Measurements from ENCODE around the gene FUT3. TPM values are rescaled to one million over a fixed set of nuclear protein-coding genes. Genes with fewer than 3 reads are reported as not detected.
A peak's percentile ranks its signal among the peaks of the same experiment; 100 is the strongest.

Gene FUT3
- total and polyA plus RNA-seq, 8 donors, result 3.3 to 13.9 (median 7.9) TPM

DNA sequence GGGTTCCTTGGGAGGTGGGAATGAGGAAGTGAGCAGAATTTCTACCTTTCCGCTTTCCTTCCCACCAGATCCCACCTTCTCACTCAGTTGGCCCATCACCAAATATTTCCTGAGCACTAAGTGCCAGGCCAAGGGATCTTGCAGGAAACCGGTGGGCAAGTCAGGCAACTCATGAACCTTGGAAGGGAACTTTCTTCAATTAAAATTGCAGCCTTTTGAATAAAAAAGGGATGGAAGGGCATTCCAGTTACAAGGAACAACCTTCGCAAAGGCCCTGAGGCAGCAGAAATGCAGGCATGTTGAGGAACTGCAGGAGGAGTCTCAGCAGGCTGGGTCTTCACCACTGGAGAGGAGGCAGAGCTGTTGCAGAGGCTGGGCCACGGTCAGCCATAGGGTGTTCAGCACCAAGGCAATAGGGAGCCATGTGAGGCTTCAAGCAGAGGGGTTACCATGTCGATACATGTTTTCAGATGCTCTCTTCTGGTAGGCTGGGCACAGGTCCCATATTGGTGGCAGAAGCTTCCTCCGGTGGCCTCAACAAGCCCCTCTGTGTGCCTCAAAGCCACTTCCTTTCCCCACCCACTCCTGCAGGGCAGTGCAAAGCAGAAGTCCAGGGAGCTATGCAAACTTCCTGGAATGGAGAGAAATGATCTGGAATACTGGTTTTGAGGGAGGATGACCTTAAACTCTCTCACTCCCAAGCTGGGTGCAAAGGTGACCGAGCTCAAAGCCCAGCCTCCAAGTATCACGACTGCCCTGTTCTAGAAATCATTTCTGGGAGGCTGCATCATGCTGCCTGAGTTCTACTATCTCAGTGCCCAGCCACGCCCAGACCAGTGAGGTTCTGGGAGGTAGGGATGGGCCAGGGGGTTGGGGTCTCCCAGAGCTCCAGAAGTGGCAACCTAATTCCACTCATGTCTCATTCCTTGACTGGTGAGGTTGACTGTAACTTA is 11.9 kb downstream of the FUT3 start, which contains the start of gene FUT6:
FUT6 (minus strand) TSS at position 638 of the 953 bp plus-strand sequence. CDS start 7,135 bp downstream, outside the sequence.
- TF ChIP-seq, protein P1, sequence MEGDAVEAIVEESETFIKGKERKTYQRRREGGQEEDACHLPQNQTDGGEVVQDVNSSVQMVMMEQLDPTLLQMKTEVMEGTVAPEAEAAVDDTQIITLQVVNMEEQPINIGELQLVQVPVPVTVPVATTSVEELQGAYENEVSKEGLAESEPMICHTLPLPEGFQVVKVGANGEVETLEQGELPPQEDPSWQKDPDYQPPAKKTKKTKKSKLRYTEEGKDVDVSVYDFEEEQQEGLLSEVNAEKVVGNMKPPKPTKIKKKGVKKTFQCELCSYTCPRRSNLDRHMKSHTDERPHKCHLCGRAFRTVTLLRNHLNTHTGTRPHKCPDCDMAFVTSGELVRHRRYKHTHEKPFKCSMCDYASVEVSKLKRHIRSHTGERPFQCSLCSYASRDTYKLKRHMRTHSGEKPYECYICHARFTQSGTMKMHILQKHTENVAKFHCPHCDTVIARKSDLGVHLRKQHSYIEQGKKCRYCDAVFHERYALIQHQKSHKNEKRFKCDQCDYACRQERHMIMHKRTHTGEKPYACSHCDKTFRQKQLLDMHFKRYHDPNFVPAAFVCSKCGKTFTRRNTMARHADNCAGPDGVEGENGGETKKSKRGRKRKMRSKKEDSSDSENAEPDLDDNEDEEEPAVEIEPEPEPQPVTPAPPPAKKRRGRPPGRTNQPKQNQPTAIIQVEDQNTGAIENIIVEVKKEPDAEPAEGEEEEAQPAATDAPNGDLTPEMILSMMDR (IDR thresholded peaks at IDR 0.05), result no peak
- 75 to 82% methylated on average over 9 of the region's 9 CpGs for WGBS, 2 donors
- DNase-seq (no peak), FAIRE-seq (no peak), ATAC-seq (no peak)
- Histone ChIP-seq H3K36me3 (no peaks in the 10 kb centered on the region), H3K27me3 (no peaks in the 10 kb centered on the region), H3K4me1 (no peaks in the 10 kb centered on the region), H3K4me3 (peak within 1 kb of the TSS in 2 of 4 donors; percentile 9 to 18), H3K9me3 (no peaks in the 10 kb centered on the region), H3K27ac (peak within 1 kb of the TSS; percentile 45 to 78 (median 64))
- intact Hi-C loops (cut with DNase I), result no loop called here

DNA sequence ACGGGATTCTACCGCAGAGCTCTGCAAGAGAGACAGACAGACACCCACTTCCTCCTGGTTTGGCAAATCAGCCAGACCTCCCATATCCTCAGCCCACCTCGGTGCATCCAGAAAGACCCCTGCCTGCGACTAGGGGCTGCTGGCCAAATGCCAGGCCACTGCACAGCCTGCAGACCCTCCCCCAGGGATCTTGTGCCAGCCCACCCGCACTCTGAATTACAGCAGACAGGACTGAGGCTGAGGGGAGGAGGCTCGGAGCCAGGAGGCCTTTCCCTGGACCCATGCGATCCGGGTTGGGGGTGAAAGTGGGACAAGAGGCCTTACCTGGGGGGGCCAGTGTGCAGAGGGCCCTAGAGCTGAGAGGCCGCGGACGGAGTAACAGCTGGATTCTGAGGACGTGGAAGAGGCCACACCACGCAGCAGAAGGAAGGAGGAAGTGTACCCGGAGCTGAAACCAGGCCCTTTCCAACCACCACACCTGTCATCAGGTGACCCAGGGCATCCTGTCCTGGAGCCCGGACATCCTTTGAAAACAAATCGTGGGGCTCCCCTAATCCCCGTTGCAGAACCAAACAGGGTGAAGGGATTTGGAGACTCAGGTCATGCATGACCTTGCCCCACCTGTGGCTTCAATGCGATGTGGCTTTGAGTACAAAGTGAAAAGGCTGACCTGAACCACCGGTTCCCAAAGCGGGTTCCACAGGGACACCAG is 12.7 kb downstream of the FUT3 start:
- TF ChIP-seq, protein P1 (IDR thresholded peaks at IDR 0.05), result no peak
- ATAC-seq (peak; percentile 48 to 77 (median 64)), DNase-seq (no peak), FAIRE-seq (no peak)
- Histone ChIP-seq H3K4me3 (peak overlapping the region in 2 of 4 donors; percentile 9 to 18), H3K9me3 (no peaks in the 10 kb centered on the region), H3K4me1 (no peaks in the 10 kb centered on the region), H3K36me3 (no peaks in the 10 kb centered on the region), H3K27me3 (no peaks in the 10 kb centered on the region), H3K27ac (peak overlapping the region; percentile 45 to 78 (median 64))
- 52 to 55% methylated on average over 20 of the region's 20 CpGs for WGBS, 2 donors
- intact Hi-C loops (cut with DNase I), result no loop called here

DNA sequence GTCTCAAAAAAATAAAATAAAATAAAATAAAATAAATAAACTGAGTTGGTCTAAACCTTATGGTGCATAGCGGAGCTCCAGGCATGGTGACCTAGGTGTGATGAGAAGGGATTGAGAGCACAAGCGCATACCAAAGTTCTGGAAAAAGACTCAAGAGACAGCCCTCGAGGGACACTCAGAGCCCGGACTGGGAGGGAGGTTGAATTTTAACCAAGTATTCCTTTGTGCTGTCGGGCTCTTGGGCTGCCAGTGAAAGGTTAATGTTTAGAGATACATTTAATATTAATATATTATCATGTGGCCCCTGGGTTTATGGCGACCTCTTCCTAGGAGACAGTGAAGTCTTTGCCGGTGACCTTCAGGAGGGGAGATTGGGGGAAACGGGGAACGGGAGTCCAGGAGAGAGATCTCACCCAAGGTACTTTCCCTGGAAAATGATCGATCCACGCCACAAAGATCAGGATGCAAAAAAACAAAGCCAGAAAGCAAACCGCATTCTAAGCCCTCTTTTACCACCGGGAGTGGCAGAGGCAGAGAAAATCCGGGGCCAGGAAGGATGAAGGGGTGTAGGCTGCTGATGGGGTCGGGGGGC is 13.4 kb downstream of the FUT3 start:
- Histone ChIP-seq H3K4me3 (peak overlapping the region in 2 of 4 donors; percentile 9 to 18), H3K36me3 (no peaks in the 10 kb centered on the region), H3K27me3 (no peaks in the 10 kb centered on the region), H3K27ac (peak overlapping the region; percentile 45 to 78 (median 64)), H3K9me3 (no peaks in the 10 kb centered on the region), H3K4me1 (no peaks in the 10 kb centered on the region)
- no peak for FAIRE-seq
- ATAC-seq, result peak; percentile 28 to 67 (median 54)
- 16 to 18% methylated on average over 15 of the region's 15 CpGs for WGBS, 2 donors
- intact Hi-C loops (cut with DNase I), result no loop called here
- TF ChIP-seq, protein P1 (IDR thresholded peaks at IDR 0.05), result no peak
- no peak for DNase-seq

DNA sequence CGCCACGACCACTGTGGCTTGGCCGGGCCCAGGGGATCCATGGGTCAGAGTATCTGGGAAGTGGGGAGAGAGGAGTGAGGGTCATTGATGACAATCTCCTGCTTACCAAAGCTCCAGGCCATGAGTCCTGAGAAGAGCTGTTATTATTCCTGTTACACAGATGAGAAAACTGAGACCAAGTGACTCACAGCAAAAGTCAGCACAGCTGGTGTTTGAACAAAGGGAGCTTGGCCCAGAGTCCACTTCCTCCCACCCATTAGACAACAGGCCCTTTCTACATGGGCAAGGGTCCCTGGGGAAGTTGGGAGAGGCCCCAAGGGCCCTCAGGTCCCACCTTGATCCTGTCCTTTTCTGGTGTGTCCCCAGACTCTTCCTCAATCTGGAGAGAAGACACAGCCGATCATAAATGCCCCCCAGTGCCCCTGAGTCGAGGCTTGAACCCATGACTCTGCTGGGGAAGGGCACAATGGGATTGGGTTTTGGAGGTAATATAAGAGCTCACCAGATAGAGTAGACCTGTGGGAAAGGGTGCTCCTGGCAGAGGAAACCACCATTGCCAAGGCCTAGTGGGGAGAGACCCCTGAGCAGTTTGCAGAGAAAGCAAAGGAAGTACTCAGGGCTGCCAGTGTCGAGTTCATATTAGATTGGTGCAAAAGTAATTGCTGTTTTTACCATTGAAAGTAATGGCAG is 18.6 kb downstream of the FUT3 start:
- H3K4me1 ChIP-seq, result peaks cover 0 to 5% (median 0%) of the 10 kb centered on the region in 3 donors
- H3K27me3 ChIP-seq, result no peaks in the 10 kb centered on the region
- H3K36me3 ChIP-seq, result no peaks in the 10 kb centered on the region
- TF ChIP-seq, protein P1 (IDR thresholded peaks at IDR 0.05), result no peak
- H3K4me3 ChIP-seq, result no peak overlapping the region
- ATAC-seq (no peak), DNase-seq (no peak), FAIRE-seq (no peak)
- WGBS, 2 donors, result 84 to 89% methylated on average over 6 of the region's 6 CpGs
- no peaks in the 10 kb centered on the region for H3K9me3 ChIP-seq
- intact Hi-C loops (cut with DNase I), result no loop called here
- H3K27ac ChIP-seq, result no peak overlapping the region
